Osteoblast (primary cell): ENCODE measurements around the gene CFAP221. TPM values are rescaled to one million over a fixed set of nuclear protein-coding genes. Genes with fewer than 3 reads are reported as not detected.

Source experiments
- DNase-seq: peaks from one replicate; pipeline ENCODE4 v3.0.0; 2011; ENCODE audit warnings: low spot score, mixed read lengths; ENCODE audit not compliant: insufficient read length; ENCODE audit errors: missing footprints
- H2AFZ ChIP-seq: 2 replicates; pipeline ENCODE4 v1.6.0; 2011; ENCODE audit warnings: mild to moderate bottlenecking, low read length
- H3K27ac ChIP-seq: 2 replicates; pipeline ENCODE4 v1.5.1; 2011; ENCODE audit warnings: mild to moderate bottlenecking, low read depth, low read length, moderate library complexity
- H3K27me3 ChIP-seq: 2 replicates; pipeline ENCODE4 v1.6.0; 2012; ENCODE audit warnings: mild to moderate bottlenecking, control low read depth, inconsistent platforms, low read length, moderate library complexity; ENCODE audit not compliant: insufficient read depth
- H3K36me3 ChIP-seq: 2 replicates; pipeline ENCODE4 v1.5.1; 2011; ENCODE audit warnings: mild to moderate bottlenecking, low read length, control low read depth, moderate library complexity; ENCODE audit not compliant: insufficient read depth
- H3K4me1 ChIP-seq: 2 replicates; pipeline ENCODE4 v1.5.1; 2011; ENCODE audit warnings: mild to moderate bottlenecking, low read length, control low read depth, moderate library complexity; ENCODE audit not compliant: insufficient read depth
- H3K4me2 ChIP-seq: 2 replicates; pipeline ENCODE4 v1.6.0; 2011; ENCODE audit warnings: mild to moderate bottlenecking, low read length; ENCODE audit not compliant: insufficient read depth
- H3K4me3 ChIP-seq: fragments of 200-600 bp; sonication (generic); 3 replicates; pipeline ENCODE4 v1.5.1; 2012; ENCODE audit warnings: mild to moderate bottlenecking, low read length, inconsistent platforms; ENCODE audit not compliant: insufficient read depth
- H3K79me2 ChIP-seq: 2 replicates; pipeline ENCODE4 v1.6.0; 2012; ENCODE audit warnings: mild to moderate bottlenecking, low read length, control low read depth, inconsistent platforms; ENCODE audit not compliant: insufficient read depth
- H3K9me3 ChIP-seq: 2 replicates; pipeline ENCODE4 v1.5.1; 2011; ENCODE audit warnings: low read depth, low read length, control low read depth
- H4K20me1 ChIP-seq: 2 replicates; pipeline ENCODE4 v1.6.0; 2012; ENCODE audit warnings: mild to moderate bottlenecking, low read length, control low read depth; ENCODE audit not compliant: insufficient read depth
- CTCF ChIP-seq: IDR thresholded peaks from 2 replicates; pipeline ENCODE4 v1.5.1; 2011; ENCODE audit warnings: mild to moderate bottlenecking, low read depth, low read length, moderate library complexity; ENCODE audit errors: extremely low read depth
- total RNA-seq: library from RNA; depleted of rRNA; stranded (reverse); fragments of >200 nt; gene quantifications from 2 replicates; pipeline ENCODE4 v1.2.3, GENCODE V29; 2012

The CFAP221 gene
- total RNA-seq, 1 donor, result 0.36 TPM

DNA sequence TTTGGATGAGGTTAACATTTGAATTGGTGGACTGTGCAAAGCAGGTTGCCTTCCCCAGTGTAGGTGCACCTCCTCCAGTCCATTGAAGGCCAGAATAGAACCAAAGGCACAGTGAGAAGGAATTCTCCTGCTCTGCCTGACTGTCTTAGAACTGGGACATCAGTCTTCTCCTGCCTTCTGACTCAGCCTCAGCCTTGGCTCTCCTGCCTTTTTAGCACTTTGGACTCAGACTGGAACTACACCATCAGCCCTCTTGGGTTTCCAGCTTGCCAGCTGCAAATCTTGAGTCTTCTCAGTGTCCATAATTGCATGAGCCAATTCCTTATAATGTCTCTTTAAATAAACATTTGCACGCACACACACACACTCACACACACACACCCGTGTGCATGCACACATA, 126.8 kb downstream of the CFAP221 start:
- Histone ChIP-seq H3K27me3 (peaks cover 15% of the 10 kb centered on the region), H3K4me1 (no peaks in the 10 kb centered on the region), H3K4me3 (no peak overlapping the region), H3K36me3 (no peaks in the 10 kb centered on the region), H3K27ac (no peak overlapping the region), H3K9me3 (no peaks in the 10 kb centered on the region), H2AFZ (no peak overlapping the region), H3K79me2 (no peaks in the 10 kb centered on the region), H3K4me2 (no peak overlapping the region), H4K20me1 (no peaks in the 10 kb centered on the region)
- no peak for DNase-seq
- TF ChIP-seq CTCF, result no peak

- TF ChIP-seq CTCF, result no peak
- H3K36me3 ChIP-seq, result no peaks in the 10 kb centered on the region
- no peak overlapping the region for H2AFZ ChIP-seq
- H3K4me3 ChIP-seq, result no peak overlapping the region
- H4K20me1 ChIP-seq, result no peaks in the 10 kb centered on the region
- no peaks in the 10 kb centered on the region for H3K9me3 ChIP-seq
- H3K4me2 ChIP-seq, result no peak overlapping the region
- H3K4me1 ChIP-seq, result no peaks in the 10 kb centered on the region
- no peaks in the 10 kb centered on the region for H3K79me2 ChIP-seq
- no peak overlapping the region for H3K27ac ChIP-seq
- DNase-seq, result no peak
- H3K27me3 ChIP-seq, result peaks cover 15% of the 10 kb centered on the region
Observed at GRCh38 chr2:119671752-119672151, 127.5 kb downstream of the CFAP221 start.

DNA sequence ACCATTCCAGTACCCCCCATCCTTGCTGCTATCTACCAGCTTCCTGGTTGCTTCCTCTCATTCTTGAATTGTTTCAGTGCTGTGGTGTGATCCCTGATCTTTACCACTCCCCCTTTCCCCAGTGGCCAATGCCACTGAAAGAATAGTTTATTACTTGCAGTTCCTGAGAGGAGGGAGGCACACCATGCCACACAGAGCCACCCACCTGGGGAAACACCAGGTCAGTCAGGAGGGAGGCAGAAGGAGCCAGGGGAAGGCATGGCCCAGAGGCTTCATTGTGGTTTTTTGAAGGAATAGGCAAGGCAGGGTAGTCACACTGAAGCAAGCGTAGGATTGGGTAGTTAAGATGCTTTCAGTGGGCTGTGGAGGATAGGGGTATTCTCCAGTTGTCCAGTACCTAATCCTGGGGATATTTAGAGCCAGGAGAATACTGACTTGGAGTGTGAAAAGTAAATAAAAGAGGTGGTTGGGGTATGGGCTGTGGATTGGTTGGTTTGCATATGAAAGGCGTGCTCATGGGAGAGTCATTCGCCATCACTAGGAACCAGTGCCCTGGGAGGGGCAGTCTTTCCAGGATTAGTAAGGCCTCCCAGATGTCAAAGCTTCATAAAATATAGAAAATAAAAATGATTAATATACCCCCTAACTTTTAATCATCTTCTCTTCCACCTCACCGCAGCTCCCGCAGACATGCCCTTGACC, 128.1 kb downstream of the CFAP221 start:
- no peak for TF ChIP-seq CTCF
- no peak overlapping the region for H3K4me2 ChIP-seq
- peaks cover 15% of the 10 kb centered on the region for H3K27me3 ChIP-seq
- H4K20me1 ChIP-seq, result no peaks in the 10 kb centered on the region
- H2AFZ ChIP-seq, result no peak overlapping the region
- no peak for DNase-seq
- no peaks in the 10 kb centered on the region for H3K79me2 ChIP-seq
- no peaks in the 10 kb centered on the region for H3K9me3 ChIP-seq
- no peaks in the 10 kb centered on the region for H3K36me3 ChIP-seq
- H3K4me3 ChIP-seq, result no peak overlapping the region
- no peak overlapping the region for H3K27ac ChIP-seq
- H3K4me1 ChIP-seq, result no peaks in the 10 kb centered on the region

- Histone ChIP-seq H3K4me3 (no peak overlapping the region), H3K9me3 (no peaks in the 10 kb centered on the region), H4K20me1 (no peaks in the 10 kb centered on the region), H3K36me3 (no peaks in the 10 kb centered on the region), H2AFZ (no peak overlapping the region), H3K79me2 (no peaks in the 10 kb centered on the region), H3K27ac (no peak overlapping the region), H3K4me1 (no peaks in the 10 kb centered on the region), H3K4me2 (no peak overlapping the region), H3K27me3 (peaks cover 15% of the 10 kb centered on the region)
- DNase-seq, result no peak
- TF ChIP-seq CTCF, result no peak
Observed at GRCh38 chr2:119673796-119674195, 129.5 kb downstream of the CFAP221 start.
